ENCODE measurements around the gene HOXD4. TPM values are rescaled to one million over a fixed set of nuclear protein-coding genes. Genes with fewer than 3 reads are reported as not detected.

The HOXD4 gene
- polyA plus RNA-seq, 3 donors, result 53.4 to 68.0 (median 67.5) TPM

DNA sequence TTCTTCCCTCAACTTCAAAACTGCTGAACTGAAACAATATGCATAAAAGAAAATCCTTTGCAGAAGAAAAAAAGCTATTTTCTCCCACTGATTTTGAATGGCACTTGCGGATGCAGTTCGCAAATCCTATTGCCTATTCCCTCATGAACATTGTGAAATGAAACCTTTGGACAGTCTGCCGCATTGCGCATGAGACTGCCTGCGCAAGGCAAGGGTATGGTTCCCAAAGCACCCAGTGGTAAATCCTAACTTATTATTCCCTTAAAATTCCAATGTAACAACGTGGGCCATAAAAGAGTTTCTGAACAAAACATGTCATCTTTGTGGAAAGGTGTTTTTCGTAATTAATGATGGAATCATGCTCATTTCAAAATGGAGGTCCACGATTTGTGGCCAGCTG, 13.4 kb upstream of the HOXD4 start:
- DNase-seq, result no peak

DNA sequence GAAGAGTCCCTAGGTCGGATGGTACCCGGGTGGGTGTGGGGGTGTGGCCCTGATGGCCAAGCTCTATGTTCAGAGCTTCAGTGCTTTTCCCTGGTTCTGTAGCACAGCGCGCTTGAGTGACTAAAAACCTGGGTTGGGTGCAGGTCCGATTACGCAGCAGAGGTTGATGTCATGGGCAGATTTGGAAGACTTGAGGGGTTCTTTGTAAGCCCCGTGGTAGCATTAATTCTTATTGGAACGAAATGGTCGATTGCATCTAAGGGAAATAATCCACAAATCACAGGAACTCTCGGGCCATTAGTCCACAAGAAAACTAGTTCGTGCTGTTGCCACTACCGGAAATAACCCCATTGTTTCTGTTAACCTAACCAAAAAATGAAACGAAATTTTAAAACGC, 12.8 kb upstream of the HOXD4 start:
- DNase-seq, result peak; percentile 80

DNA sequence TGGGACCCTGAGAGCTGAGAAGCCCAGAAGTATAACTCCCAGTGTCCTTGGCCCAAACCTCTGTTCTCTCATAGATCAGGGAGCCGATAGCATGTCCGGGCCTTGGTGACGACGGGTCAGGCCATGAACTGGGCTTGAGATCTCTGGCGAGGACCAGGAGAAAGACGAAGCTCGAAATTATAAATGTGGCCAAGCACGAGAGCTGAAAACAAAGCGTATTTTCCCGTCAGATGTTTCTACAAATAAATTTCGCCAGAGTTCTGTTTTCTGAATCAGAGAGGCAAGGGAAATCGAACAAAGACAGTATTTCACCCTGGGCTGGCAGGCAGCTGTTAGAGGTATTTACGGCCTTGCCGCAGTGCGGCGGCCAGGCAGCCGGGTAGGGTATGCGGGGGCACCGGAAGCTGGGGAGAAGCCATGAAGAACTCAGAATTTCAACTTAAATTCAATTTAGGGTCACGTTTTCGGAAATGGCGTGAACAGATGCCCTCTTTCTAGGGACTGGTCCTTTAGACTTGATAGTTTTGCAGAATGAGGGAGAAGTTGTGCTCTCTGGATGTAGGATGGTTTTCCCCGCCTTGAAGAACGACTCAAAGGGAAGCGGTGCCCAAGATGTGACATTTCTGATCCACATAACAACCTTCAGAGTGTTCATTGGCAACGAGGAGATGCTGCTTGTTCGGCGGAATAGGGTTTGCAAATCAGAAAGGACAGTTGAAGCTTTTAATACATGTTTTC, 12.3 kb upstream of the HOXD4 start:
- DNase-seq, result no peak

DNA sequence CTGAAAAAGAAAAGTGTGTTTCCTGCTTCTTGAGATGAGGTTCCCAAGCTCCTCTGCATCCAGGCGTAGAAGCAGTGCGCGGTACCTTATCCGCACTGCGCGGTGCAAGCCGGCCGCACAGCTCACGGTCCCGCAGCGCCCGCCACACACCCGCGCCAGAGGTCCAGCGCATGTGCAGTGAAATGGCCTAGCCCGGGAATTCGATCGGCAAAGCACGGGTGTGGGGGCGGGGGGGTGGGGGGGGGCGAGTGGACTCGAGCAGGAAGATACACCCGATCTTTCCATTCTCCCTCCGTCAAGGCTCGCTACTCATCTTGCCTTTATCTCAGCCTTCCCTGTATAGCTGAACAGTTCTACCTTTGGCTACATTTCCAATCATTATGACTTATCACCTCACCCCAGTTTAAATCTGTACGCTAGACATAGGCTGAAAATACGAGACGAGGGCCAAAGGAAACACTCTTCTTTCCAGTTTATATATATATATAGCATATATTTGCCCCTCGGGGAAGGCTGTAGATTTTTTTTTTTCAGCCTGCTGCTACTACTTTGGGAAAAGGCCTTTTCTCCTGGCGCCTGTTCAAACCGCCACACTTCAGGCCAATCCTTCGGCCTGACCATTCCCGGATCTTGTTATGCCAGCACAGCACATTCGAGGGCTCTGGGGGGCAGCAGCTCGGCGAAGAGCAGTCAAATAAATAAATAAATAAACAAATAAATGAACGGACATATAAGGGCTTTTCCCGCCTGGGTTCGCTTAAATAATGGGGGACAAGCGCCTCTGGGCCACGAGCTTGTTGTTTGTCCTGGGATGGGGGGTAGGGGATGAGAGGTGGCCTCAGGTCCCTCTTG, 11.5 kb upstream of the HOXD4 start:
- no peak for DNase-seq

DNA sequence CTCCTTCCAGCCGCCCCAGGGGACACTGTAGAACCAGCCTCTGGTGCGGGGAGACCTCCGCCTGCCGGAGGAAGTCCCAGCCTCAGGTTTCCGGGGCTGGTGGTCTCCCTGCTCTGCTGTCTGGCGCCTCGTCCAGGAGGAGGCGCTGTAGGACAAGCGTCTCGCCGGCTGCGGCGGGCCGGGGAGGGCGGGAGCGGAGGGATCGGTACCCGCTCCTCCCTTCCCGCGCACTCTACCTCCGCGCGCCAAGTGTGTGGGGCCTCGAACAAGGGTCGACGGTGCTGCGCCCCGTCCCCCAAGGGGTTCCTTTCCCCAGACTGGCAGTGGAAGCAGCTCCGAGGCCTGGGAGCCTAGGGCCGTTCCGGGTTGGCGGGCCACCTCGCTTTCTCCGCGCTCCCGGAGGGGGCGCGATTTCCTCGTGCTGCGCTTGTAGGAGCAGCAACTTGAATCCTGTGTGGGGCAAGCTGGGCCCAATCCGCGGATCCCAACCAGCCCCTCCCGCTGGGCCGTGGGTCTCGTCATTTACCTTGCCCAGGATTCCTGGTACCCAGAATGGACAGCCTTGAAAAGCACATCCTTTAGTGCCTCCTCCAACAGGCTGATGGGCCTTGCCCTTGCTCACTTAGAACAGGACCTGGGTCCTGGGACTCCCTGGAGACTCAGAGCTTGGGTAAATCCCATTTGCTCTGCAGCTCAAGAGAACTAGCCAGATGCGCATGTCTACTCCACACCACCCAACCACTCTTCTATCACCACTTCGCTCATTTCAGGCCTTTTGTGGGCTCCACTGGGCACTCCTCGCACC, 10.6 kb upstream of the HOXD4 start:
- DNase-seq, result peak; percentile 91

DNA sequence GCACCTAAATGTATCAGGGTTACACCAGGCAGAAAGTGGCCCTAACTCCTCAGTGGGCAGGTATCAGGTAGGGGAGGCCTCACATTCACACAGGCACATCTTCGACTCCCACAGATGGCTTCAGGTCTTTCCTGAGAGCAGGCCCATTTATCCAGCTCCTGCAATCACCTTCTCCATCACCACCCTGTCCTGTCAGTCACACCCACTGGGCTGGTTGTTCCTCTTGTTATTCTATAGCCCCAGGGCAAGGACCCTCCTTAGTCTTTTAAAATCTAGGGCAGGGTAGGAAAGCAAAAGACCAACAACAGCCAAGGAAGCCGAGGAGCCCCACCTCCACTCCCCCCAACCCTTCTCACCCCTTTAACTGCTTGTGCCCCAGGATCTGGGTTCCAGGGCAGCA, 9.1 kb upstream of the HOXD4 start:
- no peak for DNase-seq

DNA sequence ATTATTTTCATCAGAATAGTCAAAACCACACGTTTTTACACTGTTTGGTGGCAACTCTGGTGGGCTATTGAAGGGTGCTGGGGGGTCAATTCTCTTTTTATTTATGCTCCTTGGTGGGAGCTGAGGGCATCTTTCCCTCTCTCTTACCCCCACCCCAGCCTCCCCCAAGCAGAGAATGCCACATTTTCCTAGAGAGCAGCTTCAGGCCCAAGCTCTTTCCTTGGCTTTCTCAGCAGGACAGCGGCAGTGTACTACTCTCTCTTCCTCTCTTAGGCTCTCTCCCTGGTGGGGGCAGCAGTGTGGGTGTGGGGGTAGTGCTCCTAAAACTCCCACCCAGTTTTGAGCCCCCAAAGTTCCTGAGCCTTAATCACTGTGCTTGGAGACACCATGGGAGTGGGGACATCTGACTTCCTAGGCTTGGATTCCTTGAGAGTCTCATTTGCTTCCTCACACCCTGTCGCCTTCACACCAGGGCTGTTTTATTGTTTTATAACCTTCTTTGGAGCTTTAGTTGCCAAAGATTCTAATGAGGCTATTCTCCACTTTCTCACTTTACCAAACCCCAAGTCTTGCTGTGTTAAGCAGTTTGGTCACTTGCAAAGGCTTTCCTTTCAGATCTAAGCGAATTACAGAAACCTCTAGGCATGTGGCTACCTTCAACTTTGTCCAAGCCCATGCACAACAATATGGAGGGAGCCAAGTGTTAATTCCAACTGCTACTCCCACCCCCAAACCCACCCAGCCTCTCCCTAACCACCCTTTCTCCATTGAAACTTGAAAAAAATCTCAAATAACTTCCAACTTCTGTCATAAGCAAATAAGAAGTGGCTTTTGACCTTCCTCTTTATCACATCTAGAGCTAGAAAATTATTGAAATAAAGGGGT, 6.0 kb upstream of the HOXD4 start:
- no peak for DNase-seq

DNA sequence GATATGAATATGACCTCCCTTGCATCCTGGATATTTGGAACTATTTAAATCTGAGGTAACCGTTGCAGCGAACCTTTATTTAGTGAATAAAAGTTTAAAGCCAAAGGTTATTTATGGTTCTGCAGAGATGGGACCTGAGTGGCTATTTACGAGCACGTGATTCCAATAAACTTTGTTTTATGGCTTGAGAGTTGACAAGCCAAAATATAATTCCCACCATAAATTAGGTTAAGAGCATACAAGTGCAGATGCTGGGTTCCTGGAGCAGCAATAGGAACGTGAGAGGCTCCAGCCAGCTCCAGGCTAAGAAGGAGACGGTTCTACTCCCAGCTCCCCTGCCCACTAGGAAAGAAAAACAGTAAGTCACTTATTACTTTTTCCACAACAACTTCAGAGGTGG, 5.2 kb upstream of the HOXD4 start:
- peak; percentile 86 for DNase-seq

DNA sequence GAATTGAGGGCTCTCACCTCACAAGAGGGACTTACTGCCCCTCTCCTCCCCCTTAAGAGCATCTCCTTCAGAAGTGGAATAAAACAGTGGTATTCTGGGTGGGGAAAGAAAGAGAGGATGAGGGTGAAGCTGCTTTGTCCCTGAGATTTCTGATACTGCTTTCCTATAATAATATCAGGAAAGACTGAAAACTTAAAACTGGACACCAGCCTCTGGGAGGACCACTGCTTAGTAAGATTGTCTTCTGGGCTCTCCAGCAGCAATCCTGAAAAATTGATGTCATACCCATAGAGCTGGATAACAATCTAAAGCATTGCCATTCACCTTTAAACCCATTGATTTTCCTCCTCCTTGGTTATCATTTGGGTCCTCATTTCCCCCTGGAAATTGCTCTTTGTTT, 4.7 kb upstream of the HOXD4 start:
- no peak for DNase-seq

DNA sequence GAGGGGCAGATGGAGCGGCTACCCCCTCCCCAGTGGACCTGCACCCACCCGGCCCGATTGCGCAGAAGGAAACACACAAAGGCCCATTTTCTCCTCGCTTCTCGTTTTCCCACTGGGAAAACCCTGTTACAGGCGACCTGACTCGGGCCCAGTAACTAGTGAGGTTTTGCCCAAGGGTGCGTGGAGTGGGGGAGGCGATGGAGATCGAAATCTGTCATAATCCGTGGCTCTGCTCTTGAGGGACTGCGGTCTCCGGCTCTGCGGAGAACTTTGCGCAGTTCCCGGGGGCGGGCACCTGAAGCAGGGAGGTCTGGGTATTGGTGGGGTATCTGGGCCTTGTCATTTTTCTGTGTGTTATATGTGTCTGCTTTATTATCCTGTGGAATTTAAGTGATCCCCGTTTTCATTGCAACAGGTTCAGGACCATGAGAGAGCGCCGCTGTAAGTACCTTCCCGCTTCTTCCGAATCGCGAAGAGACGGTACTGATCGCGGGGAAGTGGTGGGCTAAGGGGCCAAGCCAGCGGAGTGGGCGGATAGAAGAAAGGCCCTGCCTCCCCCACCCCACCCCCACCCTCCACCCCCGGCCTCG, 4.0 kb upstream of the HOXD4 start:
- DNase-seq, result no peak

DNA sequence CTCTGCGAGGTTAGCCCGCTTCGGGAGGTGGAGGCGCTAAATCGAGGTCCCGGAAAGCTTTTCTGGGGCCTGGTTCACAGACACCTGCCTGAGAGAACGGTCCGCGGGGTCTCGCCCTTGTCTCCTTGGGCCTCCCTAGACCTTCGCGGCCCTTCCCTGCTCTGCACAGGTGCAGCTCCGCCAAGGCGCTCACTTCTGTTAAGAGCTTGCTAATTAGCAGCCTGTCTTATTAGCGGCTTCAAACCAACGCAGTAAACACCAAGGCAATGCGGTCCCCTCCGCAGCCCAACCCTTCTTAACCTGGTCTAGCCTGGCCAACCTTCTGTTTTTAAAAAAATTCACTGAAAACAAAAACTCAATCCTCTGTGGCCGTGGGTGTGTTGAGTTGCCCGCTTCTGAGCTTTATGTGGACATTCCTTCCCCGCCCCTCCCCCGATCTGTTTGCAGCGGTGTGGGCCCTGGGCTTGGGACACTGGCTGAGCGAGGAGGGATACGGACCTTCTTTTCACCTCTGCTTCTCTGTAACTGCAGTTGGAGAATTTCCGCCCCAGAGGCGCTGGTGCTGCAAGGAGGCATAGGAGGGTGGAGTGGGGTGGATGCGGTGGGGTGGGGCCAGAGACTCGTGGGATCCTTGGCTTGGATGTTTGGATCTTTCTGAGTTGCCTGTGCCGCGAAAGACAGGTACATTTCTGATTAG, 3.4 kb upstream of the HOXD4 start:
- no peak for DNase-seq

DNA sequence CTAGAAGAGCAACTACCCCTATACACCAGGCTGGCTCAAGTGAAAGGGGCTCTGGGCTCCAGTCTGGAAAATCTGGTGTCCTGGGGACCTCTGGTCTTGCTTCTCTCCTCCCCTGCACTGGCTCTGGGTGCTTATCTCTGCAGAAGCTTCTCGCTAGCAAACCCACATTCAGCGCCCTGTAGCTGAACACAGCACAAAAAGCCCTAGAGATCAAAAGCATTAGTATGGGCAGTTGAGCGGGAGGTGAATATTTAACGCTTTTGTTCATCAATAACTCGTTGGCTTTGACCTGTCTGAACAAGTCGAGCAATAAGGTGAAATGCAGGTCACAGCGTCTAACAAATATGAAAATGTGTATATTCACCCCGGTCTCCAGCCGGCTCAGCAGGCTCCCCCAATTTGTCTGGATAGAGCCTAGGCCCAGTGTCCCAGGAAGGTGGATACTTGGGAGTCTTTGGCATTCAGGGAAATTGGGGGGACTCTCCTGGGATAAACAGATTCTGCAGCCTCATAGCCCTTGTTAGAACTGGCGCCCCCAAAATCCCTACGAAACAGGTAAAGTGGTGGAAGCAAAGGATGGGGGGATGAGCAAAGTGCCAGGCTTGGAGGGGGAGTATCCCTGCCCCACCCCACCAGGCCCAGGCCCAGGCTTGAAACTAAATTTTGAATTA, 2.5 kb upstream of the HOXD4 start:
- no peak for DNase-seq

DNA sequence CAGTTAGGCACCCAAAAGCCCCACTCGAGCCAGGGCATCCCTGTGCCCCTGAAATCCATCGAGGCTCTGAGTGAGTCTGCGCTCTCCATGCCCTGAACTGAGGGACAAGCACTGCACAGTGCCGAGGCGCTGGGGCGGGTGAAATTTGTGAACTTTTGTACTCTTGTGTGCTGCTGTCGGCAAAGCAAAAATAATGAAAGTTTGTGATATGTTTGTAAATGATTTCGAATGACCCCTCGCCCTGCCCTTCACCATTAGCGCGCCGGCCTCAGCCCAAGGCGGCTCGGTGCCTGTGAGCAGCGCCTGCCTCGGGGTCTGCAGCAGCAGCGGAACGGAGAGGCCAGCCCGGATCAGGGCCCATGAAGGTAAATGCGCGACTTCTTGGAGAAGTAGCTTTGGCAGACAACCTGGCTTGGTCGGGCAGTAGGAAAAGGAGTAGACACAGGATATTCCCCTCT, 1.8 kb upstream of the HOXD4 start:
- DNase-seq, result no peak

DNA sequence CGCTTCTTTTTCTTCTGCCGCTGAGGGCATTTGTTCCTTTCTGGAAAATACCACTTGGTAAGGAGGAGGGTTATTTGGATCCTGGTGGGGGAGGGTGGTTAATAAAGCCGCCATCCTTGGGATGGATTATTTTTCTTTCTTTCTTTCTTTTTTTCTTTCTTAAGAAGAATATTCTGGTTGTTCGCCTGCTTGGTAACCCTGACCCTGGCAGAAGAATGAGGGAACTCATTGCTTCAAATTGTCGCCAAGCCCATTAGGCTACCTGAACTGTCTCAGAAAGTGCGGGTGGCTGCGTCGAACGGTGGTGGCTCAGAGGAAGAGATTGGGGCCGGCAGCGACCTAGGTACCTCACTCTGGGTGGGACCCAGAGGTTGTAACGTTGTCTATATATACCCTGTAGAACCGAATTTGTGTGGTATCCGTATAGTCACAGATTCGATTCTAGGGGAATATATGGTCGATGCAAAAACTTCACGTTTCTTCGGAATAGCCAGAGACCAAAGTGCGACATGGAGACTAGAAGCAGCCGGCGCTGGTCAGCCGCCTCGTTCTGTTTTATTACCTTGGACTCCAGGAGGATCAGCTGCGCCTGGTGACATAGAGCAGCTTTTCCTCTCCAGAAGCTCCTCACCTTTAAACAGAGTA, 1.3 kb upstream of the HOXD4 start:
- DNase-seq, result no peak

DNA sequence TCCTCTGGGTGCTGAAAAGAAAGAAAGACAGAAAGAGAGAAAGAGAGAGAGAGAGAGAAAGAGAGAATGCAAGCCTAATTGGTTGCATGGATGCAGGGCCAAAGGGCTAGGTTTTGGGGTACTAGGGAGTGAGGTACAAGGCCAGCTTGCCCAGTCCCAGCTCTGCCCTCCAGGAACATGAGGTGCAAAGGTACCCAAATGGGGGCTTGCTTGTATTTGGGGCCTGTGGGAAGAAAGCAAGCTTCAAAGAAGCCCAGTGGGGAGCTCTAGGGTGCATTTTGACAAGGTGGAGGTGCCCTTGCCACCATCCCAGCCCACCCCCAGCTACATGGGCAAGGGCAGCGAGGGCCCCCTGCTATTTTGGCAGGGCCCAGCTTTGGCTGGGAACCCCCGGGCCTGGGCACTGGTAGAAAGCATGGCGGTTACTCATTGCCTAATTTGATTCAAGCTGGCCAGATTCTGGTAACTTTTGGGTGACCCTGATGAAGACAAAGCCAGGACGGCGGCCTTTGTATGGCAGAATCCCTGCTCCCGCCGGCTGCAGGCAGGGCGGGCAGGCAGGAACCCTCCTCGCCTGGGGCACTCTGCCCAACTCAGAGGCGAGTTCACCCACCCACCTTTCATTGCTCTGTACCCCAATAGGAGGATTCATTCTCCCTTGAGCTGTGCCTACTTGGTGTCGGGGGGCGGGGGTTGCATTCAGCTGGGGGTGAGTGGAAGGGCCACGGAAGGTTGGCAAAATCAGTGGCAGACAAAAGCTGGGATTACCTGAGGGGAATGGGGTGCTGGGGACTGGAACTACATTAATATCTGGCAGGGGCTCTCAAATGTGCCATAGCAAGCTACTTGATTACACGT, 537 bp upstream of the HOXD4 start:
- DNase-seq, result no peak

DNA sequence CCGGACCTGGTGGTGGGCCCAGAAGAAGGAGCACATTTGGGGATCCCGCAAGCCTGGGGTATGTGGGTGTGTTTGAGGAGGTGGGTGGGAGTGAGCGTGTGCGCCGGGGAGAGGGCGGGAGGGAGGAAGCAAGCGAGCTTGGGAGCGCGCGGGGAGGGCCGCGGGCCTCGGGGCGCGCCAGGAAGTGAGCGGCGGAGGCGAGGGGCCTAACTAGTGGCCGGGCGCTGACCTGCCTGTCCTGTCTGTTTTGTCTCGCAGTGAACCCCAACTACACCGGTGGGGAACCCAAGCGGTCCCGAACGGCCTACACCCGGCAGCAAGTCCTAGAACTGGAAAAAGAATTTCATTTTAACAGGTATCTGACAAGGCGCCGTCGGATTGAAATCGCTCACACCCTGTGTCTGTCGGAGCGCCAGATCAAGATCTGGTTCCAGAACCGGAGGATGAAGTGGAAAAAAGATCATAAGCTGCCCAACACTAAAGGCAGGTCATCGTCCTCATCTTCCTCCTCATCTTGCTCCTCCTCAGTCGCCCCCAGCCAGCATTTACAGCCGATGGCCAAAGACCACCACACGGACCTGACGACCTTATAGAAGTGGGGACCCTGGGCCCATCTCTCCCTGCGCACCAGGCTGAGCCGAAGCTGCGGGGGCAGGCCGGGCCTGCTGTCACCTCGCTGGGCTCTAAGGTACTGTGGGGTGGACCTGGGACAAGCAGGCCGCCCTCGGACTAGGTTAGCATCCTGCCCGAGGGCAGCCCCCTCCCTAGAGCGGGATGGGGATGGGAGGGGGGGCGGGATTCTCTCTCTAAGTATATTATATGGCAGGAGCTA, 1.2 kb downstream of the HOXD4 start:
- no peak for DNase-seq

DNA sequence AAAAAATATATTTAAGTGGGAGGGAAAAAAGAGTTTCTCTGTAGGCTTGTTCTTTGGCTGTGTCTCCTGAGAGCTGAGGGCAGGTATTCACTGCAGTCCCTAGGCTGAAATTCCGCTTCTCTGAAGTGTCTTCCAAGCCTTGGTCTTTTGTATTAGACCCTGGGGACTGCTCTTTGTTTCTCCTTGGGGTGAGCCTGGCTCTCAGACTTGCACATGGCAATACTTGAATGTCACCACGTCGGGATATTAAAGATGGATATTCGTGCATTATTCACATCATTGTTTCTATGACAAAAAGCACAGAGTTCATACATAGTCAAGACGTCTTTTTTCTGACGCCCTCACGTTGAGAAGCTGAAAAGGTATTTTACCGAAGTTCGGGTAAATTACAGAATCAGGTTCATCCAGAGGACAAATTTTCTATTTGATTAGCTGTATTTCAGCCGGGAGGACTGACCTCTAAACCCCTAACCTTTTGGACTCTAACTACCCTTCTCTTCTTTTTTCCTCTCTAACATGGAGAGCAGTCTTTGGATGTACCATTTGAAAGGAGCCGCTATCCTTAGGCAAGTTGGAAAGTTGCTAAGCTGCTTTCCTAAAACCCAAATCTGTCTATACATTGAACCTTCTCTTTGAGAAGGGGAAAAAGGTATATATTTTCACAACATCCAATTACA, 3.4 kb downstream of the HOXD4 start:
- DNase-seq, result no peak
